Calu3 (cell line): ENCODE measurements around the gene SPINK14. TPM values are rescaled to one million over a fixed set of nuclear protein-coding genes. Genes with fewer than 3 reads are reported as not detected.

Source experiments
- BruUV-seq: library from RNA; stranded (reverse); fragments of 400-500 nt; replicated peaks from 2 replicates; lab custom pipeline; 2021; lab: Mats Ljungman, UMichigan
- CTCF ChIA-PET: fragments of 300-600 bp; sonication (Branson Sonifier 250); formaldehyde crosslinking; loops from one replicate; lab custom pipeline; 2022; ENCODE audit warnings: antibody characterized with exemption; lab: Charles Lee
- DNase-seq: peaks from one replicate; pipeline ENCODE4 v3.0.0; 2022
- H3K27ac Mint-ChIP-seq: one replicate; pipeline ENCODE4 v1.8.0; 2022; ENCODE audit warnings: mixed read lengths; ENCODE audit not compliant: unreplicated experiment
- H3K27me3 Mint-ChIP-seq: one replicate; pipeline ENCODE4 v1.8.0; 2022; ENCODE audit warnings: mixed read lengths; ENCODE audit not compliant: unreplicated experiment
- H3K36me3 Mint-ChIP-seq: one replicate; pipeline ENCODE4 v1.8.0; 2022; ENCODE audit warnings: mild to moderate bottlenecking, moderate library complexity, mixed read lengths; ENCODE audit not compliant: insufficient read depth, unreplicated experiment
- H3K4me1 Mint-ChIP-seq: one replicate; pipeline ENCODE4 v1.8.0; 2022; ENCODE audit warnings: mild to moderate bottlenecking, low read depth, mixed read lengths; ENCODE audit not compliant: unreplicated experiment
- H3K4me3 Mint-ChIP-seq: one replicate; pipeline ENCODE4 v1.8.0; 2022; ENCODE audit warnings: mild to moderate bottlenecking, low read depth, moderate library complexity, mixed read lengths; ENCODE audit not compliant: unreplicated experiment
- H3K9me3 Mint-ChIP-seq: one replicate; pipeline ENCODE4 v1.8.0; 2022; ENCODE audit warnings: low read depth, mixed read lengths; ENCODE audit not compliant: unreplicated experiment
- intact Hi-C: fragments of 100-400 bp; cut with micrococcal nuclease; formaldehyde crosslinking; loops from one replicate; pipeline ENCODE4 v1.10.0; 2022; ENCODE audit not compliant: unreplicated experiment
- total RNA-seq: library from RNA; stranded (reverse); gene quantifications from 2 replicates; pipeline ENCODE4 v1.2.3, GENCODE V29; 2022
- TF ChIP-seq, protein P1 (sequence below): fragments of 200-600 bp; IDR thresholded peaks from one replicate; pipeline ENCODE4 v1.8.0; 2022; ENCODE audit warnings: antibody characterized with exemption; ENCODE audit not compliant: unreplicated experiment

Gene SPINK14
- total RNA-seq, 1 experiment from 2014 or later: not detected

DNA sequence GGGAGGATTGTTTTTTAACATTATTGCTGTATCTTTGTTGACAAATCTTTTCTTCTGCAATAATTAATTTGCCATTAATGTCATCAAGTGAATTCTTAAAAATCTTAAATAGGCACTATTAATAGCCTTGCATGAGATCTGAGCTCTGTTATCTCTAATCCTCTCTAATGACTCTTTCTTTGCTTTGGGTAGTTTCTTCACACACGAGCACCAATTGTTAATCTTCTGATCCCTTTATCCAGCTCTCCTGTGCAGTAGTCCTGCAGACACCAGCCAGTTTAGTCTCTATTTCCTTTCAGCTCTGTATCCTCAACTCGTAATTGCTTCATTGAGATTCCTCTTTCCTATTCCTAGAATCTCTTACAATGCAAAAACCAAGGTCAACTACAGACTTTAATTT, 8.1 kb downstream of the SPINK14 start:
- BruUV-seq: no TSS peak
- Mint-ChIP-seq H3K27ac (no peak overlapping the region), H3K4me1 (no peaks in the 10 kb centered on the region), H3K27me3 (no peaks in the 10 kb centered on the region), H3K9me3 (no peaks in the 10 kb centered on the region), H3K36me3 (no peaks in the 10 kb centered on the region), H3K4me3 (no peak overlapping the region)
- intact Hi-C loops: loop anchor here (5.0 kb wide), 1 partner anchor 116 kb away; no protein-coding TSS in a partner anchor
- DNase-seq: no peak
- TF ChIP-seq, protein P1, sequence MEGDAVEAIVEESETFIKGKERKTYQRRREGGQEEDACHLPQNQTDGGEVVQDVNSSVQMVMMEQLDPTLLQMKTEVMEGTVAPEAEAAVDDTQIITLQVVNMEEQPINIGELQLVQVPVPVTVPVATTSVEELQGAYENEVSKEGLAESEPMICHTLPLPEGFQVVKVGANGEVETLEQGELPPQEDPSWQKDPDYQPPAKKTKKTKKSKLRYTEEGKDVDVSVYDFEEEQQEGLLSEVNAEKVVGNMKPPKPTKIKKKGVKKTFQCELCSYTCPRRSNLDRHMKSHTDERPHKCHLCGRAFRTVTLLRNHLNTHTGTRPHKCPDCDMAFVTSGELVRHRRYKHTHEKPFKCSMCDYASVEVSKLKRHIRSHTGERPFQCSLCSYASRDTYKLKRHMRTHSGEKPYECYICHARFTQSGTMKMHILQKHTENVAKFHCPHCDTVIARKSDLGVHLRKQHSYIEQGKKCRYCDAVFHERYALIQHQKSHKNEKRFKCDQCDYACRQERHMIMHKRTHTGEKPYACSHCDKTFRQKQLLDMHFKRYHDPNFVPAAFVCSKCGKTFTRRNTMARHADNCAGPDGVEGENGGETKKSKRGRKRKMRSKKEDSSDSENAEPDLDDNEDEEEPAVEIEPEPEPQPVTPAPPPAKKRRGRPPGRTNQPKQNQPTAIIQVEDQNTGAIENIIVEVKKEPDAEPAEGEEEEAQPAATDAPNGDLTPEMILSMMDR: no peak
- CTCF ChIA-PET: no interaction called here

DNA sequence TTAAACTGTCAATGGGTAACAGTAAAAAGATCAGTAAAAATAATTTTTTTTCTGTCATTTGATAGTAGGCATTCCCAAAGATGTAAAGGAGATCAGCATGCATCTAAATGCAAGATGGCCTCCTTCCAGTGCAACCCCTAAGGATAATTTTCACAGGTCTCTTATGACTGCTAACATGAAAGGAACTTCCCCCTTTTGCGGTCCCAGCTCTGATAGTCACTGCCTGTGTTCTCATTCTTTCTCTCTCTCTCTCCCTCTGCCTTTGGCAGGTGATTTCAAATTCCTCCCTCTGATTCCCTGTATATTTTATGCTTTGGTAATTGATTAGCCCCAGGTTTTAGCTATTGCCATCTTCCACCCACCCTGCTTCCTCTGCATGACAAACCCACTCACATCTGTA, 8.9 kb downstream of the SPINK14 start:
- CTCF ChIA-PET: no interaction called here

DNA sequence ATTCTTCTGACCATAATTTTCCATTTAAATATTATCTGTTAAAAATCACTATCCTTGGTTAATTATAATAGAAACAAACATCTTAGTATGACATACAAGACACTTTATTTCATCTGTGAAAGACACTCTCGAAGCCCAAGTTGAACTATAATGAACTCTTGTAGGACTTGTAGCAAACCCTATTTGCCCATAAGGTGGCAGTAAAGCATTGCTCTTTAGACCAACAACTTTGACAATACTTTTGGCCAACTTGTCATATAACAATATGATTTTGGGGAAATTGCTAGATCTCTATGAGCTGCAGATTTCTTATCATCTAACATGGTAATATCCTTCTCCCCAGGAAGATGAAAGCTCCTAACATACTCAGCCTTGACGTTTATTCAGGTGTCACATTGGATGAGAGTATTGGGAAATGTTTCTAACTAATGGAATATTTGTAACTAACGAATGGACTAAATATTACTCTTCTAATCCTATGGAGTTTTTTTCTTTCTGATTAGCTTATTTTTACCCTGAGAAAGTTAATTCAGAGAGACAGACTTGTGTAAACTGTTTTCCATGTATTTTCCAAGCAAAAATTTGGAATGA, 11.0 kb downstream of the SPINK14 start:
- no TSS peak for BruUV-seq
- DNase-seq: peak; percentile 18
- H3K36me3 Mint-ChIP-seq: no peaks in the 10 kb centered on the region

More for the DNA sequence above, 8.9 kb downstream of the SPINK14 start:
- H3K4me3 Mint-ChIP-seq: no peak overlapping the region
- no TSS peak for BruUV-seq
- H3K9me3 Mint-ChIP-seq: no peaks in the 10 kb centered on the region
- DNase-seq: no peak
- H3K36me3 Mint-ChIP-seq: no peaks in the 10 kb centered on the region
- TF ChIP-seq, protein P1: no peak
- H3K27me3 Mint-ChIP-seq: no peaks in the 10 kb centered on the region
- intact Hi-C loops: loop anchor here (5.0 kb wide), 1 partner anchor 115 kb away; no protein-coding TSS in a partner anchor
- H3K27ac Mint-ChIP-seq: no peak overlapping the region
- H3K4me1 Mint-ChIP-seq: no peaks in the 10 kb centered on the region

DNA sequence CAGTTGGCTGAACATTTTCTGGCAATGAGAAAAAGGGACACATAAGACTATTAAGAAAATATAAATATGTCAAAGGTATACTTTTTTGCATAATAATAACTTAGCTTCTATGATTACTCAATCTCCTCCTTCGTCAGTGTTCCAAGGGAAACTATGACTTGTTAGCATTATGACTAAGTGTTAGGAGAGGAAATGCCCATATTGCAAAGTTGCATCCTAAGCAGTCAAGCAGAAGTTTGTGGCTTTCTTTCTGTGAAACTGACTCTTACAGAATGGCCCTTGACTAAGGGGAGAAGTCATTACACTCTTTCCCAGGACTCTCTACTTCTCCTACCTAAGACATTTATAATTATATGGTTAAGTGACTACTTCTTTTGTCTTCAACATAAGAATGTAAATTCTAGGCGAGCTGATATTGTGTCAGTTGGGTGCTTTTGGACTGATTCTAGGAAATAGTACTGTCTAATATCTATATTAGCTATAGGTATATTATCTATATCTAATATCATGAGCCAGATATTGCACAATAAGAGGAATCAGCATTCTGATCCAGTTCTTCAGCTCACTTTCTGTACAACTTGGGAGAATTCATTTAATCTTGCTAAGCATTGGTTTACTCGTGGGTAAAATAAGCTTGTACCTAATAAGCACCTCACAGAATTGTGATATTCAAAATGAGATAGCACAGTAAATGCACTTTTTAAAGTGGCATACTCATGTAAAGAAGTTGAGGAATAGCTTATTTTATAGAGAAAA, 18.1 kb downstream of the SPINK14 start:
- Mint-ChIP-seq H3K4me1 (no peaks in the 10 kb centered on the region), H3K36me3 (no peaks in the 10 kb centered on the region), H3K4me3 (no peak overlapping the region), H3K27me3 (no peaks in the 10 kb centered on the region), H3K27ac (no peak overlapping the region), H3K9me3 (no peaks in the 10 kb centered on the region)
- CTCF ChIA-PET: interaction anchor here (0.6 to 1.0 kb wide), 4 partner anchors 82 to 733 kb away, joined by 3 to 7 read pairs (median 3); no protein-coding TSS in a partner anchor
- DNase-seq: peak; percentile 3
- intact Hi-C loops: no loop called here
- no TSS peak for BruUV-seq
- TF ChIP-seq, protein P1: no peak

More for the DNA sequence above, 11.0 kb downstream of the SPINK14 start:
- CTCF ChIA-PET: interaction anchor here (1.1 kb wide), 1 partner anchor 552 kb away, joined by 5 read pairs; no protein-coding TSS in a partner anchor
- TF ChIP-seq, protein P1: peak; percentile 18
- no peak overlapping the region for H3K27ac Mint-ChIP-seq
- H3K4me3 Mint-ChIP-seq: no peak overlapping the region
- H3K4me1 Mint-ChIP-seq: no peaks in the 10 kb centered on the region
- no peaks in the 10 kb centered on the region for H3K27me3 Mint-ChIP-seq
- H3K9me3 Mint-ChIP-seq: no peaks in the 10 kb centered on the region
- intact Hi-C loops: loop anchor here (1.0 to 5.0 kb wide), 6 partner anchors 113 to 552 kb away; no protein-coding TSS in a partner anchor
